Activated CD8-positive, alpha-beta memory T cell treated with anti-CD3 and anti-CD28 coated beads for 1 hour (primary cell): ENCODE measurements around the gene ADSL.
"Not testable (repeated sequence)": the region's sequence is repeated elsewhere in the genome, so short reads cannot be mapped to it uniquely, and the experiment has no call there.

Experiments
- DNase-seq, 2 donors: peaks; one replicate each; pipeline ENCODE4 v3.0.0-alpha.2; 2020; ENCODE audit warnings: low read depth in 1 of 2; ENCODE audit errors: extremely low read depth in 1 of 2

ADSL gene

GRCh38 chr22:40367342-40367741 is 21.0 kb downstream of the ADSL start:
- DNase-seq, result no peak

GRCh38 chr22:40368016-40368415 is 21.7 kb downstream of the ADSL start:
- DNase-seq, result no peak

GRCh38 chr22:40368836-40369235 is 22.5 kb downstream of the ADSL start:
- DNase-seq, result no peak

GRCh38 chr22:40374567-40374966 is 28.3 kb downstream of the ADSL start:
- DNase-seq, result no peak

GRCh38 chr22:40376149-40376548 is 29.8 kb downstream of the ADSL start:
- no peak for DNase-seq

GRCh38 chr22:40377931-40378330 is 31.6 kb downstream of the ADSL start:
- no peak for DNase-seq

- not testable (repeated sequence) for DNase-seq
These were observed 32.1 kb downstream of the ADSL start for GRCh38 chr22:40378448-40378847.

GRCh38 chr22:40381461-40381860 is 35.2 kb downstream of the ADSL start:
- no peak for DNase-seq

GRCh38 chr22:40383905-40384304 is 37.6 kb downstream of the ADSL start:
- DNase-seq, result no peak

GRCh38 chr22:40385036-40385782 is 38.9 kb downstream of the ADSL start:
- no peak for DNase-seq

GRCh38 chr22:40387746-40388145 is 41.4 kb downstream of the ADSL start:
- DNase-seq, result no peak

GRCh38 chr22:40388231-40388630 is 41.9 kb downstream of the ADSL start:
- no peak for DNase-seq

GRCh38 chr22:40391417-40391816 is 45.1 kb downstream of the ADSL start:
- no peak for DNase-seq

- no peak for DNase-seq
These were observed 46.3 kb downstream of the ADSL start for GRCh38 chr22:40392618-40393017.

GRCh38 chr22:40394607-40395006 is 48.3 kb downstream of the ADSL start:
- no peak for DNase-seq

GRCh38 chr22:40395607-40396006 is 49.3 kb downstream of the ADSL start:
- no peak for DNase-seq

GRCh38 chr22:40396882-40397281 is 50.6 kb downstream of the ADSL start:
- no peak for DNase-seq

- DNase-seq, result no peak
These were observed 51.1 kb downstream of the ADSL start for GRCh38 chr22:40397396-40397795.

GRCh38 chr22:40399621-40400020 is 53.3 kb downstream of the ADSL start:
- no peak for DNase-seq

- no peak for DNase-seq
These were observed 53.9 kb downstream of the ADSL start for GRCh38 chr22:40400159-40400558.

GRCh38 chr22:40401532-40401931 is 55.2 kb downstream of the ADSL start:
- DNase-seq, result peak; percentile 19 to 29

- no peak for DNase-seq
These were observed 55.7 kb downstream of the ADSL start for GRCh38 chr22:40401981-40402406.

- no peak for DNase-seq
These were observed 56.8 kb downstream of the ADSL start for GRCh38 chr22:40403141-40403540.
